Coronary artery (tissue), 2 donors: ENCODE measurements around the gene ADCY2.

ENCODE experiments used
- DNase-seq: peaks from one replicate; pipeline ENCODE4 v3.0.0-alpha.2; 2017; ENCODE audit warnings: low spot score
- H3K27ac ChIP-seq, 2 donors: fragments of 200-600 bp; sonication (generic); one replicate each; pipeline ENCODE4 v1.5.1; 2016 to 2019
- H3K4me3 ChIP-seq: fragments of 200-600 bp; sonication (generic); 2 replicates; pipeline ENCODE4 v1.5.1; 2016; ENCODE audit warnings: mild to moderate bottlenecking, moderate library complexity
- CTCF ChIP-seq: fragments of 200-600 bp; sonication (generic); IDR thresholded peaks from one replicate; pipeline ENCODE4 v1.5.1; 2019; ENCODE audit warnings: antibody characterized with exemption

ADCY2 gene

DNA sequence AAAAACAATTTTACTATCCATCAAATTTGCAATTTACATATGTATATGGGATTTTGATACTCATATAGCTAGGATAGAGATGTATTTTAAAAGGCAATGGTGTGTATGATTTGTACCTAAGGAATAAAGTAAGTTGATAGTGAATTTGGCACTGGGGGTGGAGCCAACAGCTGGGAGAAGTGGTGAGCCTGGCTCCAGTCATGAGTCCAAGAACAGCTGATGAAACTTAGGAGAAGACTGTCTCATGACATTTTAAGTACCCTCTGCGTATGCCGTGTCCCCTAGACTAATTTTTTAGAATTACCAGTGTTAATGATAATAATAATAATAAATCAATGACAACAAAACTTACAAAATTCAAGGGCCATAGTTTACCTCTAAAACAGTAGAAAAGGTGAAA lies 181.4 kb downstream of the ADCY2 start:
- no peak for DNase-seq
- TF ChIP-seq CTCF = no peak
- Histone ChIP-seq H3K27ac (no peak overlapping the region), H3K4me3 (no peak overlapping the region)

DNA sequence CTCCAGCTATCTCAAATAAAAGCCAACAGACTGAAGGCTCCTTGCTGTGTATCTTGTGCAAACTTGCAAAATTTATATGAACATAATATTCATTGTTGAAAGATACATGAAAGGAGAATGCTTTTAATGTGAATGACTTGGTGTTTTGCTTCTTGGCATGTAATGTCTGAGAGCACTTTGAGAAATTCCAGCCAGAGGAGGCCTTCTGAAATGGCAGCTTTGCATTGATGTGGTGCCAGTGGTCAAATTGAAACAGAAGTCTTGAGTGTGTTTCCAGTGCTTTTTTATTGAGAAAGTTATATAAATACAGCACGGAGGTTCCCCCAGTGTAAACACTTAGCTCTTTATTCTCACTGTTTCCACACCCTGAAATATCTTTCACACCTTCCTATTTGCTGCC lies 182.1 kb downstream of the ADCY2 start:
- TF ChIP-seq CTCF = no peak
- Histone ChIP-seq H3K4me3 (no peak overlapping the region), H3K27ac (no peak overlapping the region)
- no peak for DNase-seq

GRCh38 chr5:7584749-7585148 lies 188.8 kb downstream of the ADCY2 start:
- no peak for TF ChIP-seq CTCF
- no peak for DNase-seq
- H3K4me3 ChIP-seq = no peak overlapping the region

DNA sequence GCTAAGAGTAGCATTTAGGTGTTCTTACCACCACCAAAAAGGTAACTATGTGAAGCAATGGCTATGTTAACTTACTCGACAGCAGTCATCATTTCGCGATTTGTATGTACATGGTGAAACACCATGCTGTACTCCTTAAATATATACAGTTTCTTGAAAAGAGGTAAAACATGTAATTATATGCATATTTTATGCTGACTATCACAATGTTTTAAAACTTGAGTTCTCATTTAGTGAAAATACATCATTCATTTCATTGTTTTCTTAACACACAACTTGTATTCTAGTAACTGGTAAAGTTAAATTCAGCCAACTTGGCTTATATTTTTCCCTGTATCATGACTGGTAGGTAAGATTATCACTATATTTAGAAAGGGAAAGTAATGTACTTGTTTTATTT lies 189.9 kb downstream of the ADCY2 start:
- no peak for TF ChIP-seq CTCF
- no peak overlapping the region for H3K27ac ChIP-seq
- H3K4me3 ChIP-seq = no peak overlapping the region
- DNase-seq = no peak

More at GRCh38 chr5:7584749-7585148, 188.8 kb downstream of the ADCY2 start:
- no peak overlapping the region for H3K27ac ChIP-seq

- TF ChIP-seq CTCF = no peak
- no peak overlapping the region for H3K27ac ChIP-seq
- H3K4me3 ChIP-seq = no peak overlapping the region
- DNase-seq = no peak
Measured at GRCh38 chr5:7586480-7586879, 190.5 kb downstream of the ADCY2 start.

DNA sequence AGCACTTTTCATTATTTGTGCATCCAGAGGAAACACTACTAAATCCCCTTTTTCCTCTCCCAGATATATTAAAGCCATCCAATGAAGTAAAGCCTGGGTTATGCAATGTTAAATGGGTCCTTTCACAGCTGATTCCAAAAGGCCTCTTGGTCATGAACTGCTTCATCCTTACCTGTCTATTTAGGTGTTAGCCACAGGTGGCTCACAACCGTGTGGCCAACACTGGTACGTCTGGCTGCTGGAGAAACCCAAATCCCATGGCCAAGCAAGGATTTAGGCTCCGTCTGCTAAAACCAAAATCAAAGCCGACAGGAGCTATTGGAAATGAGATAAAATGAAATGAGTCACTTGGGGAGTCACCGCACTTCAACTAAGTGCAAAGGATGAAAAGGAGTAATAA lies 193.9 kb downstream of the ADCY2 start:
- Histone ChIP-seq H3K27ac (no peak overlapping the region), H3K4me3 (no peak overlapping the region)
- TF ChIP-seq CTCF = no peak
- no peak for DNase-seq

GRCh38 chr5:7592910-7593309 lies 197.0 kb downstream of the ADCY2 start:
- no peak for TF ChIP-seq CTCF
- Histone ChIP-seq H3K4me3 (no peak overlapping the region), H3K27ac (no peak overlapping the region)
- DNase-seq = no peak
